Measurements from ENCODE around the gene PFDN4. TPM values are rescaled to one million over a fixed set of nuclear protein-coding genes. Genes with fewer than 3 reads are reported as not detected.
A peak's percentile ranks its signal among the peaks of the same experiment; 100 is the strongest.

The PFDN4 gene
- total and polyA plus RNA-seq, 7 experiments from 2014 or later = 14.6 to 46.5 (median 19.7) TPM

GRCh38 chr20:54212871-54213270 is 5.0 kb downstream of the PFDN4 start:
- no peak for ATAC-seq
- Mint-ChIP-seq H3K36me3 (peaks cover 0 to 22% (median 10%) of the 10 kb centered on the region in 5 donors), H3K27me3 (no peaks in the 10 kb centered on the region), H3K4me1 (peaks cover 21 to 54% (median 46%) of the 10 kb centered on the region in 7 donors), H3K4me3 (no peak overlapping the region), H3K9me3 (no peaks in the 10 kb centered on the region), H3K27ac (peak overlapping the region in 1 of 9 donors; percentile 61)
- ChIA-PET CTCF (interaction anchor here (0.5 to 4.1 kb wide), 2 partner anchors 12 to 154 kb away, joined by 3 to 17 read pairs; no protein-coding TSS in a partner anchor), POLR2A (no interaction called here)
- peaks cover 14 to 15% of the 10 kb centered on the region in 2 donors for H3K4me1 ChIP-seq (ENCODE audit: control insufficient read depth in 2 of 2, insufficient read depth in 2 of 2, low read length in 2 of 2)
- H3K9me3 ChIP-seq (ENCODE audit: control insufficient read depth in 2 of 3, low read length in 3 of 3) = no peaks in the 10 kb centered on the region
- H3K27ac ChIP-seq (ENCODE audit: low read depth, low read length) = no peak overlapping the region
- no peaks in the 10 kb centered on the region for H3K27me3 ChIP-seq (ENCODE audit: control insufficient read depth in 2 of 2, insufficient read depth in 2 of 2, low read length in 2 of 2)
- peaks cover 0 to 31% (median 5%) of the 10 kb centered on the region in 3 experiments for H3K36me3 ChIP-seq (ENCODE audit: control insufficient read depth in 2 of 3, insufficient read depth in 3 of 3, low read length in 3 of 3)
- no peak for DNase-seq
- intact Hi-C loops (cut with micrococcal nuclease) = no loop called here
- H3K4me3 ChIP-seq (ENCODE audit: low read length) = no peak overlapping the region

- no peak for ATAC-seq
- ChIA-PET POLR2A (no interaction called here), CTCF (interaction anchor here (4.1 kb wide), 1 partner anchor 14 kb away, joined by 17 read pairs; no protein-coding TSS in a partner anchor)
- peaks cover 2 to 3% of the 10 kb centered on the region in 2 donors for H3K4me1 ChIP-seq (ENCODE audit: control insufficient read depth in 2 of 2, insufficient read depth in 2 of 2, low read length in 2 of 2)
- no peak overlapping the region for H3K27ac Mint-ChIP-seq
- H3K9me3 ChIP-seq (ENCODE audit: control insufficient read depth in 2 of 3, low read length in 3 of 3) = no peaks in the 10 kb centered on the region
- no peaks in the 10 kb centered on the region for H3K27me3 Mint-ChIP-seq
- H3K4me1 Mint-ChIP-seq = peaks cover 14 to 45% (median 35%) of the 10 kb centered on the region in 7 donors
- no peak overlapping the region for H3K27ac ChIP-seq (ENCODE audit: low read depth, low read length)
- no peak overlapping the region for H3K4me3 ChIP-seq (ENCODE audit: low read length)
- intact Hi-C loops (cut with micrococcal nuclease) = no loop called here
- peaks cover 0 to 22% (median 10%) of the 10 kb centered on the region in 5 donors for H3K36me3 Mint-ChIP-seq
- no peaks in the 10 kb centered on the region for H3K9me3 Mint-ChIP-seq
- no peaks in the 10 kb centered on the region for H3K27me3 ChIP-seq (ENCODE audit: control insufficient read depth in 2 of 2, insufficient read depth in 2 of 2, low read length in 2 of 2)
- H3K36me3 ChIP-seq (ENCODE audit: control insufficient read depth in 2 of 3, insufficient read depth in 3 of 3, low read length in 3 of 3) = peaks cover 0 to 27% (median 5%) of the 10 kb centered on the region in 3 experiments
- no peak for DNase-seq
- no peak overlapping the region for H3K4me3 Mint-ChIP-seq
Observed at GRCh38 chr20:54214566-54214965, 6.7 kb downstream of the PFDN4 start.

- no peaks in the 10 kb centered on the region for H3K4me1 ChIP-seq (ENCODE audit: control insufficient read depth in 2 of 2, insufficient read depth in 2 of 2, low read length in 2 of 2)
- H3K4me1 Mint-ChIP-seq = peaks cover 7 to 40% (median 28%) of the 10 kb centered on the region in 7 donors
- no peak overlapping the region for H3K27ac Mint-ChIP-seq
- H3K27me3 ChIP-seq (ENCODE audit: control insufficient read depth in 2 of 2, insufficient read depth in 2 of 2, low read length in 2 of 2) = no peaks in the 10 kb centered on the region
- POLR2A ChIA-PET = no interaction called here
- intact Hi-C loops (cut with micrococcal nuclease) = no loop called here
- no peaks in the 10 kb centered on the region for H3K27me3 Mint-ChIP-seq
- no peaks in the 10 kb centered on the region for H3K9me3 ChIP-seq (ENCODE audit: control insufficient read depth in 2 of 3, low read length in 3 of 3)
- DNase-seq (no peak), ATAC-seq (no peak)
- H3K4me3 Mint-ChIP-seq = no peak overlapping the region
- CTCF ChIA-PET = no interaction called here
- no peak overlapping the region for H3K27ac ChIP-seq (ENCODE audit: low read depth, low read length)
- H3K36me3 Mint-ChIP-seq = peaks cover 0 to 21% (median 10%) of the 10 kb centered on the region in 5 donors
- H3K9me3 Mint-ChIP-seq = no peaks in the 10 kb centered on the region
- peaks cover 0 to 27% (median 5%) of the 10 kb centered on the region in 3 experiments for H3K36me3 ChIP-seq (ENCODE audit: control insufficient read depth in 2 of 3, insufficient read depth in 3 of 3, low read length in 3 of 3)
- no peak overlapping the region for H3K4me3 ChIP-seq (ENCODE audit: low read length)
Observed at GRCh38 chr20:54215157-54215789, 7.4 kb downstream of the PFDN4 start.

GRCh38 chr20:54217762-54218161 is 9.9 kb downstream of the PFDN4 start:
- intact Hi-C loops (cut with micrococcal nuclease) = no loop called here
- Histone ChIP-seq H3K27ac (ENCODE audit: low read depth, low read length) (no peak overlapping the region), H3K36me3 (ENCODE audit: control insufficient read depth in 2 of 3, insufficient read depth in 3 of 3, low read length in 3 of 3) (peaks cover 0 to 27% (median 5%) of the 10 kb centered on the region in 3 experiments), H3K4me1 (ENCODE audit: control insufficient read depth in 2 of 2, insufficient read depth in 2 of 2, low read length in 2 of 2) (peaks cover 0 to 17% of the 10 kb centered on the region in 2 donors), H3K4me3 (ENCODE audit: low read length) (no peak overlapping the region), H3K27me3 (ENCODE audit: control insufficient read depth in 2 of 2, insufficient read depth in 2 of 2, low read length in 2 of 2) (no peaks in the 10 kb centered on the region), H3K9me3 (ENCODE audit: control insufficient read depth in 2 of 3, low read length in 3 of 3) (no peaks in the 10 kb centered on the region)
- ATAC-seq = no peak
- Mint-ChIP-seq H3K27ac (peak overlapping the region in 2 of 9 donors; percentile 5 to 20), H3K4me3 (no peak overlapping the region), H3K4me1 (peaks cover 19 to 44% (median 31%) of the 10 kb centered on the region in 7 donors), H3K9me3 (no peaks in the 10 kb centered on the region), H3K27me3 (no peaks in the 10 kb centered on the region), H3K36me3 (peaks cover 0 to 16% (median 10%) of the 10 kb centered on the region in 5 donors)
- POLR2A ChIA-PET = no interaction called here
- CTCF ChIA-PET = no interaction called here
- no peak for DNase-seq

- Histone ChIP-seq H3K27ac (ENCODE audit: low read depth, low read length) (no peak overlapping the region), H3K4me3 (ENCODE audit: low read length) (no peak overlapping the region), H3K4me1 (ENCODE audit: control insufficient read depth in 2 of 2, insufficient read depth in 2 of 2, low read length in 2 of 2) (peaks cover 0 to 17% of the 10 kb centered on the region in 2 donors), H3K9me3 (ENCODE audit: control insufficient read depth in 2 of 3, low read length in 3 of 3) (no peaks in the 10 kb centered on the region), H3K36me3 (ENCODE audit: control insufficient read depth in 2 of 3, insufficient read depth in 3 of 3, low read length in 3 of 3) (peaks cover 0 to 27% (median 5%) of the 10 kb centered on the region in 3 experiments), H3K27me3 (ENCODE audit: control insufficient read depth in 2 of 2, insufficient read depth in 2 of 2, low read length in 2 of 2) (no peaks in the 10 kb centered on the region)
- H3K36me3 Mint-ChIP-seq = peaks cover 0 to 16% (median 10%) of the 10 kb centered on the region in 5 donors
- no peak overlapping the region for H3K4me3 Mint-ChIP-seq
- CTCF ChIA-PET = no interaction called here
- H3K27ac Mint-ChIP-seq = peak overlapping the region in 3 of 9 donors; percentile 2 to 68 (median 54)
- DNase-seq (no peak), ATAC-seq (no peak)
- no peaks in the 10 kb centered on the region for H3K27me3 Mint-ChIP-seq
- peaks cover 18 to 41% (median 28%) of the 10 kb centered on the region in 7 donors for H3K4me1 Mint-ChIP-seq
- intact Hi-C loops (cut with micrococcal nuclease) = no loop called here
- POLR2A ChIA-PET = no interaction called here
- H3K9me3 Mint-ChIP-seq = no peaks in the 10 kb centered on the region
Observed at GRCh38 chr20:54218470-54218869, 10.6 kb downstream of the PFDN4 start.

- intact Hi-C loops (cut with micrococcal nuclease) = loop anchor here in 1 of 2 donors (1.0 kb wide), 1 partner anchor 426 kb away; no protein-coding TSS in a partner anchor
- no peak for ATAC-seq
Observed at GRCh38 chr20:54219751-54220426, 12.0 kb downstream of the PFDN4 start.

More at GRCh38 chr20:54219751-54220426, 12.0 kb downstream of the PFDN4 start:
- Mint-ChIP-seq H3K36me3 (peaks cover 0 to 16% (median 10%) of the 10 kb centered on the region in 5 donors), H3K9me3 (no peaks in the 10 kb centered on the region), H3K27ac (peak overlapping the region in 1 of 9 donors; percentile 83), H3K4me3 (no peak overlapping the region), H3K4me1 (peaks cover 18 to 34% (median 24%) of the 10 kb centered on the region in 7 donors), H3K27me3 (no peaks in the 10 kb centered on the region)
- H3K27me3 ChIP-seq (ENCODE audit: control insufficient read depth in 2 of 2, insufficient read depth in 2 of 2, low read length in 2 of 2) = no peaks in the 10 kb centered on the region
- DNase-seq = no peak
- no peak overlapping the region for H3K4me3 ChIP-seq (ENCODE audit: low read length)
- CTCF ChIA-PET = interaction anchor here (1.0 to 1.3 kb wide), 2 partner anchors 12 to 424 kb away, joined by 3 to 4 read pairs; partner anchors contain the start of gene PFDN4
- peaks cover 0 to 22% (median 5%) of the 10 kb centered on the region in 3 experiments for H3K36me3 ChIP-seq (ENCODE audit: control insufficient read depth in 2 of 3, insufficient read depth in 3 of 3, low read length in 3 of 3)
- H3K4me1 ChIP-seq (ENCODE audit: control insufficient read depth in 2 of 2, insufficient read depth in 2 of 2, low read length in 2 of 2) = peaks cover 0 to 17% of the 10 kb centered on the region in 2 donors
- no peaks in the 10 kb centered on the region for H3K9me3 ChIP-seq (ENCODE audit: control insufficient read depth in 2 of 3, low read length in 3 of 3)
- H3K27ac ChIP-seq (ENCODE audit: low read depth, low read length) = no peak overlapping the region
- POLR2A ChIA-PET = no interaction called here
